H54 (cell line): ENCODE results near the gene RSPH10B2.
"Not testable (repeated sequence)": the region's sequence is repeated elsewhere in the genome, so short reads cannot be mapped to it uniquely, and the experiment has no call there.

Experiments
- DNase-seq: peaks from one replicate; pipeline ENCODE4 v3.0.0; 2011; ENCODE audit warnings: low spot score, mixed read lengths; ENCODE audit not compliant: insufficient read length
- FAIRE-seq: peaks from 3 replicates; lab custom pipeline; 2011; peaks lifted over from hg19 to GRCh38; lab: Jason Lieb, UNC
- POLR2A ChIP-seq: IDR thresholded peaks from 2 replicates; pipeline ENCODE4 v1.6.1; 2011; ENCODE audit warnings: low read depth, mild to moderate bottlenecking, low read length

Gene RSPH10B2

DNA sequence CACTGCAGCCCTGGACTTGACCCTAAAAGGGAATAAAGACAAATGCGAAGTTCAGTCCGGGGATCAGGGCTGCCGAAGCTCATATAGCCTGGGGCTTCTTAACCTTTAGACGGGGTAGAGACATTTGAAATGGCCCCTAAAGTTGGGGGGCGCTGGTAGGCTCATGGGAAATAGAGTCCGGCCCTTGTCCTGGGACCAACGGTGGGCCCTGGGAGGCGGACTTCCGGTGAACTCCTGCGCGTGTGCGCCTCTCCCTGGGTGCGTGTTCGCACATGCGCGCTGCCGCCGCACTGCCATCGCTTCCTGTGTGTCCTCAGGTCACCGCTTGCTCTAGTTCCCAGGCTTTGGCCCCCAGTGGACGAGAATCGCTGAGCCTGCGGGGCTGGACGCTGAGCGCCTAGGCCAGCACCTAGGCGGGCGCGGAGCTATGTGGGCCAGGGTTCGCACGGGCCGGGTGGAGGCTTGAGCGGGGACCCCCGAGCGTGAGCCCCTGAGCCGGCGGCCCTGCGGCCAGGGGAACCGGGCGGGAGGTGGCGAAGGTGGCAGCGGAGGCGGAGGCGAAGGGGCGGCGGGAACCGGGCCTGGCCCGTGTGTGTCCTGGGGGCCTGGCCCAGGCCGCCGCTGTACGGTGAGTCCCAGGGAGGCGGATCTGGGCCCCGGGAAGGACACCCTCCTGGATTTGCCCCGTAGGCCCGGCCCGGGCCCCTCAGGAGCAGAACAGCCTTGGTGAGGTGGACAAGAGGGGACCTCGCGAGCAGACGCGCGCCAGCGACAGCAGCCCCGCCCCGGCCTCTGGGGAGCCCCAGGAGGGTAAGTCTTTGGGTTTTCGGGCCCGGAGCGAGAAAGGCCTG, 24.2 kb upstream of the RSPH10B2 start:
- FAIRE-seq (no peak), DNase-seq (peak; percentile 93)
- TF ChIP-seq POLR2A: peak; percentile 97

DNA sequence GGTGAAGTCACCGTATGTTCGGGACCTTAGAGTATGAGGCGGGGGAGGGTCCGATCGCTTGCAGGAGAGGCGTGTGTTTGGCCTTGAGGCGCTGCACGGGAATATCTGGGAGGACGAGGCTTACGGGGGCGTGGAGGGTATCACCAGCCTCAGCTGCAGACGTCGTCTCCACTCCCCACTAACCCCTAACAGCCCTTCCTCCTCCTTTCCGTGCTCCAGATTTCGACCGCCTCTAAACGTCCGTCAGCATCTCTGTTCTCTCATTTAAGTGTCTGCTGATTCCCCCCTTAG, 23.6 kb upstream of the RSPH10B2 start:
- DNase-seq: no peak
- no peak for FAIRE-seq
- no peak for TF ChIP-seq POLR2A

DNA sequence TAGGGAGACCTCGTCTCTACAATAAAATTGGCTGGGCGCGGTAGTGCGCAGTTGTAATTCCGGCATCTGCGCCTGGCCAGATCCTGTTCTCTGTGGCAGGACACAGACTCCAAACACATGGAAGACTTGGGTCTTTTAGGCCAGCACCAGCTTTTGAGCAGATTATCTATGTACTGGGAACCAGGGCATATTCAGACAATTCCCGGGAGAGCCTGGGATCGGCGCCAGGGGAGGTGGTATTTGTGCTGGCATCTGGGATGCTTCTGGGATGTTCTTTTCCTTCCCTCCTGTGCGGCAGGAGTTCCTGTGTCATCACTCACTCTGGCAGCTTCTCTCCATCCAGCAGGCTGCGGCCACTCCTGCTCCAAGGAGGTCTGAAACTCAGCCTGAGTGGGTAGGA, 15.5 kb upstream of the RSPH10B2 start:
- not testable (repeated sequence) for DNase-seq, FAIRE-seq

DNA sequence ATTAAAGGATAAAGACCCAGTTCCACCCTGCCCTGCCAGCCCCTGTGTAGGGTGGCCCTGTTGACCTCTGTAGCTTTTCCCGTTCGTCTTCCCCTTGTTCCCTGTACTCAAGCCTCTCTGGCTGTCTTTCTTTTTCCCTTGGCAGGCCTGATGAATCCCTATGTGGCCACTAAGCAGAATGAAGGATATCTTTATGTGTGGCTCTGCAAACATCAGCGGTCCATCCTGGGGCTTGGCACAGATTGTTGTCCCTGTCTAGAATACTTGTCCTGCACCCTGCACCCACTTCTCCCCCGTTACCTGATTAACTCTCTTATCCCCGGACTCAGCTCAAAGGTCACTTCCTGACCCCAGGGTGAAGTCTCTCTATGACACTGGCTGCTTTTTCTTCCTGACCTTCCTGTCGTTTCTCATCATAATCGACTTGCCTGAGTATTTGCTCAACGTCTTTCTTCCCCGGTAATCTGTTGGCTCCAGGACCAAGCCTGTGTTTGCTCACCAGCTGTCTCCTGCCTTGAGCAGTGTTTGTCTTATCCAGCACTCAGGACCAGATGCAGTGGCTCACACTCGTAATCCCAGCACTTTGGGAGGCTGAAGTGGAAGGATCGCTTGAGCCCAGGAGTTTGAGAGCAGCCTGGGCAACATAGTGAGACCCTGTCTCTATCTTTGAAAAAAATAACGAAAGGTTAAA, 9.3 kb upstream of the RSPH10B2 start:
- not testable (repeated sequence) for DNase-seq, FAIRE-seq

DNA sequence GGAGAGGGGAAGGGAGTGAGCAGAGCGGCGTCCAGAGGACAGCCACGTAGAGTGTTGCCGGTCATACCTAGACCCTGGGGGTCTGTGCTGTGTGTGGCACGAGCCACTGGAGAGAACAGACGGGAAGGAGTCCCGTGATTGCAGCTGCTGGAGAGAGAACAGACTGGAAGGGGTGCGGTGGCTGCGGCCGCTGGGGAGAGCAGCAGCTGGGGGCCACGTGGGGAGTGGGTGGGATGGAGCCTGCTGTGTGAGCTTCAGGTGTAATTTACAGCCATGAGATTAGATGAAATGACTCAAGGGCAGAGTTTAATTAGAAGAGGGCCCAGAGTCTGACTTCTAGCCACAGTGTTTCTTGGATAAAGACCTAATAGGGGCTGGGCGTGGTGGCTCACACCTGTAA, 4.6 kb upstream of the RSPH10B2 start:
- not testable (repeated sequence) for DNase-seq, FAIRE-seq

- not testable (repeated sequence) for DNase-seq, FAIRE-seq
These were observed 3.7 kb upstream of the RSPH10B2 start for GRCh38 chr7:6750173-6750572.

DNA sequence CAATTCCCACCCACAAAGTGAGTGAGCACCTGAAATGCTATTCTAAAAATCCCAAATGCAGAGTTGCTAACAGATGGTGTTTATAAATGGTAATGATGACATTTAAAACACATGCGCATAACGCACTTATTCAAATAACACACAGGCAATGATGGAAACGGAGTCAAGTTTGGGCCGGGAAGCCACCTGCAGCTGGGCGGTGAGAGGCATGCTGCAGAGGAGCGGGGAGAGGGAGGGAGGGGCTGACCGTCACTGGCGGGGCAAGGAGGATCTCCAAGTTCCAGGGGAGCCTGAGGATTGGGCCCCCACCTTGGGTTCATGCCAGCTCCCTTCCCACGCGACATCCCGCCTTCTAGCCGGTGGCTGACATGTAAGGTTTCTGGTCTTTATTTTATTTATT, 7.3 kb downstream of the RSPH10B2 start:
- FAIRE-seq, DNase-seq: not testable (repeated sequence)

GRCh38 chr7:6781581-6781980, 27.7 kb downstream of the RSPH10B2 start:
- FAIRE-seq: not testable (repeated sequence)

DNA sequence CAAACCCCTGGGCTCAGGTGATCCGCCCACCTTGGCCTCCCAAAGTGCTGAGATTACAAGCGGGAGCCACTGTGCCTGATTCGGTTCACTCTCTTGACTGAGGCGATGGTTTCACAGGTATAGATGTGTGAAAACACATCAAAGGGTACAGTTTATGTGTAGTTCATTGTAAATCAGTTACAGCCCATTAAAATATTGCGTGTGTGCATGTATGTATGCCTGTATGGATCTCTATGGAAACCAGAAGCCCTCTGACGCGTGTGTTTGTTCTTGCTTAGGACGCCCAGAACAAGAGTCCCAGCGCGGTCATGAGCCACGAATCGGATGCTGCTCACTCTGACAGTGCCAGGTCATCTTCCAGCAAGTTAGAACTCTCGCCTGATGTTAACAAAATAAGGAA, 35.5 kb downstream of the RSPH10B2 start:
- FAIRE-seq, DNase-seq: not testable (repeated sequence)

More at GRCh38 chr7:6781581-6781980, 27.7 kb downstream of the RSPH10B2 start:
- not testable (repeated sequence) for DNase-seq

DNA sequence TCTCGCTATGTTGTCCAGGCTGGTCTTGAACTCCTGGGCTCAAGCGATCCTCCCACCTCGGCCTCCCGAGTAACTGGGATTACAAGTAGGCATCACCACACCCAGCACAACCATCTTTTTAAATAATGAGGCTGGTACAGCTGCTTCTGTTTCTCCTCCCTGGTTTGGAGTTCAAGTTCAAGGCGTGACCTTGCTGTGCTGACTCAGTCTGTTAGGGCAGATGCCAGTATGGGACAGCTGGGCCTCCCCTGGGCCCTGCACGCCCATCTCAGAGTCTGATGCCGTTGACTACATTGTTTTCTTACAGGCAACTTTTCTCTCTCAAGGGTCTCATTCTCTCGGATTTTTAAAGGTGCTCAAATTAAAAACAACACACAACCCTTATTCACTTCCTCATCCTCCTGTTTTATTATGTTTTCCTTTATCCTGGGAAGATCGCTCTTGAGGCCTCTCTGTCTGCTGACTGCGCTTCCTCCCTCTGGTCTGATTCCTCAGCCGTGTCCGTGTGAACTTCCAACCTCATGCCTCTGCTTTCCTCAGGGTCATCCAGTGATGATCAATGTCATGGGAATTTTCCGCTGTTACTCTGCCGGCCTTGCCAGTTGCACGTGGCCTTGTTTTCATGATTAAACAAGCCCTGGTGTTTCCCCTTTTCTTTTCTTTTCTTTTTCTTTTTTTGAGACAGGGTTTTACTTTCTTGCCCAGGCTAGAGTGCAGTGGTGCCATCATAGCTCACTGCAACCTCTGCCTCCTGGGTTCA, 38.4 kb downstream of the RSPH10B2 start:
- peak; percentile 79 for FAIRE-seq
- DNase-seq: not testable (repeated sequence)

DNA sequence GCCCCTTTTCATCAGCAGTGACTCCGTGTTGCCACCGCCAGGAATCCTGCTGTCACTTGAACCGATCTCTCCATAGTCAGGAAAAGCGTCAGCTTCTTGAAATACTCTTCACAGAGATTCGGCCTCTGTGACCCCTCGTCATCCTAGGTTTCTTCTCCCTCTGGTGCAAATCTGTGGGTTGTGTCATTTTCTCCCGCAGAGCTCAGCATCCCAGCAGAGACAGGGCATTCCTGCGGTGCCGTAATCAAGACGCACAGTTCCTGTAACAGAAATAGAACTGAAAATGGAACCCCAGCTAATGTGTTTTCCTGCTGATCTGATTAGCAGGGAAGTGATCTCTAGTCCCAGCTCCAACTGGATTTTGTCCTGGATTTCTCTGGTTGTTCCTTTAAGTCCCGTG, 40.4 kb downstream of the RSPH10B2 start:
- not testable (repeated sequence) for FAIRE-seq, DNase-seq

DNA sequence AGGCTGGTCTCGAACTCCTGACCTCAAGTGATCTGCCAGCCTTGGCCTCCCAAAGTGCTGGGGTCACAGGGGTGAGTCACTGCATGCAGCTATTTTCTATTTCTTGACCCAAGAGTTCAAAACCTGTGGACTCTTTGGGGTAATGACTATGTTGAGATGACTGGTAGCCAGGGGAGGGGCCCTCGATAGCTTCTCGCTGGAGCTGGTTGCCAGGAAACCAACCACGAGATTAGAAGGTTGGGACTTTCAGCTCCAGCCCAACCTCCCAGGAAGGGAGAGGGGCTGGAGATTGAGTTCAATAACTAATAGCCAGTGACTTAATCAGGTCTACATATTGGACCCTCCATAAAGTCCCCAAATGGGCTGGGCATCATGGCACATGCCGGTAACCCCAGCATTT, 43.3 kb downstream of the RSPH10B2 start:
- not testable (repeated sequence) for FAIRE-seq, DNase-seq

- not testable (repeated sequence) for DNase-seq, FAIRE-seq
These were observed 44.1 kb downstream of the RSPH10B2 start for GRCh38 chr7:6798047-6798446.

DNA sequence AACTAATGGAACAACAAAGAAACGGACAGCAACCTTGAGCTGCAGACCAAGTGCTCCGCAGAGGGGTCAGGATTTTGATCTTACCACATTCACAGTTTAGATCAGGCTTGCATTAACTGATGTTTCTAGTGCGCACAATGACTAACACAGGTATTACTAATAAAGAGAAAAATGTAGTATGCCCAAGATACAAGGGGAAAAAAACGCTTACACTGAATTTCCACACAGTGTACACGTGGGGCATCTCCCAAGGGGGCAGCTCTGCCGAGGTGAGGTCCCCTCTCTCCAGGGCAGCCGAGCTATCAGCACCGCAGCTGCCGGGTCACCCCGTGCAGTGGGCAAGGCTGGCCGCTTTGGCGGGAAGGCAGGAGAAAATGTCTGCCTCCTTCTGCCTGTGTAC, 46.0 kb downstream of the RSPH10B2 start:
- not testable (repeated sequence) for FAIRE-seq, DNase-seq

DNA sequence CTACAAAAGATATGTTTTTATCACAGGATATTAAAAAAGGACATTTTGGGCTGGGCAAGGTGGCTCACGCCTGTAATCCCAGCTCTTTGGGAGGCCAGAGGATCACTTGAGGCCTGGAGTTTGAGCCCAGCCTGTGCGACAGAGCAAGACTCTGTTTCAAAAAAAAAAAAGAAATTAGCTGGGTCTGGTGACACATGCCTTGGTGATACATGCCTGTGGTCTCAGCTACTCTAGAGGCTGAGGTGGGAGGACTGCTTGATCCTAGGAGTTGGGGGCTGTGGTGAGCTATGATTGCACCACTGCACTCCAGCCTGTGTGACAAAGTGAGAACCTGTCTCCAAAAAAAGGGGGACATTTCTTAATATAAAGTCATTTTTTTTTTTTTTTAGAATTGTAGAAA, 46.4 kb downstream of the RSPH10B2 start:
- not testable (repeated sequence) for DNase-seq, FAIRE-seq

GRCh38 chr7:6807393-6807918, 53.6 kb downstream of the RSPH10B2 start:
- not testable (repeated sequence) for DNase-seq, FAIRE-seq

DNA sequence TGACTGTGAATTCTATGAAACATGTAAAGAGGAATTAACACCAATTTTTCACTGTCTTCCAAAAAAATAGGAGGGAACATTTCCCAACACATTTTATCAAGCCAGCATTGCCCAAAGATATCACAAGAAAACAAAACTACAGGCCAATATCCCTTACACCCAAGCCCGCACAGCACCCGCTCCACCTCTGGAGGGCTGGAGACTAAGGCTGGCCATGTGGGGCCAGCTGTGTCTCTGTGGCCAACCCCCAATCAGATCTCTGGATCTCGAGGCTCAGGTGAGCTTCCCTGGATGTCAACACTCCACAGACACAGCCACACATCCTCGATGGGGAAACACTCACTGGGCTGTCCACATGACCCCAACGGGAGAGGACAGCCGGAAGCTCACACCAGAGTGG, 54.1 kb downstream of the RSPH10B2 start:
- not testable (repeated sequence) for DNase-seq, FAIRE-seq

DNA sequence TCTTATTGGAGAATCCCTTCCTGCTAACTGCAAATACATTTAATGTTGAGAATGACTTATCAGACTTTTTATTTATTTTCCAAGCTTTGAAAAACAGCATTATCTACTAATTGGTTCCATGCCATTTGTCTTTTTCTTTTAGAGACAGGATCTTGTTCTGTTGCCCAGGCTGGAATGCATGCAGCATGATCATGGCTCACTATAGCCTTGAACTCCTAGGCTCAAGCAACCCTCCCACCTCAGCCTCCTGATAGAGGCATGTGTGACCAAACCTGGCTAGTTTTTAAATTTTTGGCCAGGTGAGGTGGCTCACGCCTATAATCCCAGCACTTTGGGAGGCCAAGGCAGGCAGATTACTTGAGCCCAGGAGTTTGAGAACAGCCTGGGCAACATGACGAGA, 59.1 kb downstream of the RSPH10B2 start:
- DNase-seq, FAIRE-seq: not testable (repeated sequence)

GRCh38 chr7:6815470-6815869, 61.6 kb downstream of the RSPH10B2 start:
- not testable (repeated sequence) for DNase-seq, FAIRE-seq

DNA sequence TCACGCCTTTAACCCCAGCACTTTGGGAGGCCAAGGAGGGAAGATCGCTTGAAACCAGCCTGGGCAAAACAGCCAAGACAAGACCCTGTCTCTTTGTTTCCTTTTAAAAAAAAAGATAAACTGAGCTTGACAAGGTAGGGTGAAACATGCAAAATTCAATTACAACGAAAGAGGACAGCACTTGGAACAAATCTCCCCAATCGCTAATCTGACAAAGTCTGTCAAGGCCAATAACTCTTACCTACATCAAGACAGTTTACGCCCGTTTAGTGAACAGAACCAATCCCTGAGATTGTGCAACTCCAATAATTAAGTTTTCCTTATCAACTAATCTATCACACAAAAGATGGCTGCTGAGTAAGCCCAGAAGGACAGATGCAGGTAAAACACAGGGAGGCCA, 67.7 kb downstream of the RSPH10B2 start:
- DNase-seq, FAIRE-seq: not testable (repeated sequence)
